Right lobe of liver (tissue), 4 donors: ENCODE results near the gene SNRNP40.

Experiments used
- CTCF ChIP-seq, 4 donors: fragments of 200-600 bp in 3 of 4; fragments of 450-650 bp in 1 of 4; IDR thresholded peaks; one replicate each; pipeline versions ENCODE4 v1.5.1 to v1.8.0; 2016 to 2022; ENCODE audit warnings: antibody characterized with exemption in 4 of 4, mild to moderate bottlenecking in 2 of 4
- POLR2A ChIP-seq: fragments of 450-650 bp; IDR thresholded peaks from one replicate; pipeline ENCODE4 v1.6.1; 2017; ENCODE audit warnings: antibody characterized with exemption, mild to moderate bottlenecking
- donor health status: DM: no; HTN: no; CAD: no.
- donor health status: DM: no; HTN: no; CAD: no.
- donor health status: DM: no; HTN: yes; CAD: no.

DNA sequence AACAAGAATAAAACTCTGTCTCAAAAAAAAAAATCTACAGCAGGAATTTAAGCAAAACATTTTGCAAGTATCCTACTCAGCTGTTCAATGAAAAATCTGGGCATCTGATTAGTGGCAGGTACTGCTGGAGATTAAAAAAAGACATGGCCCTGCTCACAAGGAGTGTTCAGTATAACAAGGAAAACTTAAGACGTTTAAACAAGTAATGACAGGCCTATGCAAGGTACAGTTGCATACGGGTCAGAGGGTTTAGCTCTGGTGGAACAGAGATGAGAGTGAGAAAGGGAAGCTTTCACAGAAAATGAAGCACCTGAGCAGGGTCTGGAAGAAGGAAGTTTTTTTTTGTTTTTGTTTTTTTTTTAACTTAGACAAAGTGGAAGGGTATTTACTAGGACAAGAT, 23.0 kb downstream of the SNRNP40 start:
- no peak for TF ChIP-seq CTCF (IDR thresholded peaks at IDR 0.05)
- TF ChIP-seq POLR2A, result no peak
